GM19438 (cell line): ENCODE results near the gene PRKCA.

Experiments used
- ATAC-seq: cut with Tn5 transposase; IDR thresholded peaks from one replicate; pipeline ENCODE4 v1.9.1; 2021; ENCODE audit warnings: low read depth; ENCODE audit not compliant: unreplicated experiment

Gene PRKCA

GRCh38 chr17:66836063-66837005 is 533.9 kb downstream of the PRKCA start:
- ATAC-seq: no peak

- ATAC-seq: no peak
Measured at GRCh38 chr17:66837226-66837625, 534.8 kb downstream of the PRKCA start.

- ATAC-seq: no peak
Measured at GRCh38 chr17:66837885-66838665, 535.7 kb downstream of the PRKCA start.

- ATAC-seq: no peak
Measured at GRCh38 chr17:66839616-66840015, 537.2 kb downstream of the PRKCA start.

- ATAC-seq: no peak
Measured at GRCh38 chr17:66840061-66840460, 537.6 kb downstream of the PRKCA start.

GRCh38 chr17:66841328-66841727 is 538.9 kb downstream of the PRKCA start:
- ATAC-seq: no peak

- ATAC-seq: no peak
Measured at GRCh38 chr17:66841744-66842143, 539.3 kb downstream of the PRKCA start.

- ATAC-seq: no peak
Measured at GRCh38 chr17:66842505-66842904, 540.1 kb downstream of the PRKCA start.

GRCh38 chr17:66842959-66843358 is 540.5 kb downstream of the PRKCA start:
- no peak for ATAC-seq

- ATAC-seq: no peak
Measured at GRCh38 chr17:66843627-66844026, 541.2 kb downstream of the PRKCA start.

- ATAC-seq: no peak
Measured at GRCh38 chr17:66847704-66848103, 545.3 kb downstream of the PRKCA start.

- no peak for ATAC-seq
Measured at GRCh38 chr17:66848496-66848895, 546.1 kb downstream of the PRKCA start.

GRCh38 chr17:66849032-66849655 is 546.7 kb downstream of the PRKCA start:
- ATAC-seq: no peak

- ATAC-seq: no peak
Measured at GRCh38 chr17:66849851-66850580, 547.6 kb downstream of the PRKCA start.

GRCh38 chr17:66850692-66851091 is 548.3 kb downstream of the PRKCA start:
- no peak for ATAC-seq

- no peak for ATAC-seq
Measured at GRCh38 chr17:66855204-66855603, 552.8 kb downstream of the PRKCA start.

GRCh38 chr17:66858226-66859083 is 556.0 kb downstream of the PRKCA start:
- no peak for ATAC-seq

GRCh38 chr17:66859353-66859752 is 556.9 kb downstream of the PRKCA start:
- ATAC-seq: no peak

GRCh38 chr17:66860204-66860603 is 557.8 kb downstream of the PRKCA start:
- ATAC-seq: no peak
